Fibroblast of lung (primary cell): ENCODE measurements around the gene PTPRM. TPM values are rescaled to one million over a fixed set of nuclear protein-coding genes. Genes with fewer than 3 reads are reported as not detected.

ENCODE experiments used
- DNase-seq, 2 donors: peaks; one replicate each; pipeline versions ENCODE4 v3.0.0 to v3.0.0-alpha.2; 2010; ENCODE audit warnings: low read depth in 2 of 2
- H2AFZ ChIP-seq: 2 replicates; pipeline ENCODE4 v1.5.1; 2012; ENCODE audit warnings: low read length, control low read depth, inconsistent platforms
- H3K27ac ChIP-seq: 2 replicates; pipeline ENCODE4 v1.5.1; 2011; ENCODE audit warnings: low read length, control low read depth; ENCODE audit not compliant: insufficient read depth
- H3K27me3 ChIP-seq: 2 replicates; pipeline ENCODE4 v1.5.1; 2011; ENCODE audit warnings: mild to moderate bottlenecking, low read length; ENCODE audit not compliant: control insufficient read depth, insufficient read depth
- H3K36me3 ChIP-seq: 2 replicates; pipeline ENCODE4 v1.5.1; 2011; ENCODE audit warnings: low read length; ENCODE audit not compliant: control insufficient read depth, insufficient read depth
- H3K4me1 ChIP-seq: 2 replicates; pipeline ENCODE4 v1.5.1; 2011; ENCODE audit warnings: low read length; ENCODE audit not compliant: control insufficient read depth, insufficient read depth; ENCODE audit errors: extremely low read depth
- H3K4me2 ChIP-seq: 2 replicates; pipeline ENCODE4 v1.5.1; 2011; ENCODE audit warnings: low read length, control low read depth; ENCODE audit not compliant: insufficient read depth; ENCODE audit errors: extremely low read depth
- H3K4me3 ChIP-seq, 4 experiments: fragments of 200-600 bp in 1 of 4; sonication (generic) in 1 of 4; replicated peaks in 1 of 4; 2 replicates each; pipeline ENCODE4 v1.5.1; 2011 to 2016; ENCODE audit warnings: low read length in 4 of 4, low read depth in 3 of 4, mild to moderate bottlenecking in 3 of 4, control low read depth in 2 of 4, inconsistent platforms in 1 of 4, mixed read lengths in 1 of 4; ENCODE audit not compliant: insufficient read depth in 1 of 4; ENCODE audit errors: control extremely low read depth in 1 of 4
- H3K79me2 ChIP-seq: 2 replicates; pipeline ENCODE4 v1.5.1; 2012; ENCODE audit warnings: mild to moderate bottlenecking, low read length, inconsistent platforms; ENCODE audit not compliant: control insufficient read depth, insufficient read depth
- H3K9ac ChIP-seq: 2 replicates; pipeline ENCODE4 v1.5.1; 2011; ENCODE audit warnings: mild to moderate bottlenecking, low read length, control low read depth; ENCODE audit not compliant: insufficient read depth
- H3K9me3 ChIP-seq: 2 replicates; pipeline ENCODE4 v1.5.1; 2012; ENCODE audit warnings: low read depth, low read length; ENCODE audit not compliant: control insufficient read depth, insufficient read depth
- H4K20me1 ChIP-seq: 2 replicates; pipeline ENCODE4 v1.5.1; 2011; ENCODE audit warnings: low read length; ENCODE audit not compliant: control insufficient read depth, insufficient read depth; ENCODE audit errors: extremely low read depth
- CTCF ChIP-seq, 2 donors: IDR thresholded peaks in 1 of 2; conservative IDR thresholded peaks in 1 of 2; 1 replicate in 1 of 2; 2 replicates in 1 of 2; pipeline ENCODE4 v1.5.1; 2011 to 2012; ENCODE audit warnings: low read length in 2 of 2, control low read depth in 1 of 2, inconsistent platforms in 1 of 2, low read depth in 1 of 2, mild to moderate bottlenecking in 1 of 2
- EZH2 ChIP-seq: IDR thresholded peaks from 2 replicates; pipeline ENCODE4 v1.5.1; 2012; ENCODE audit warnings: low read length, control low read depth, mild to moderate bottlenecking; ENCODE audit errors: missing control alignments
- polyA plus RNA-seq, 2 donors: library from polyadenylated mRNA; depleted of rRNA in 1 of 2; stranded (reverse) in 1 of 2; unstranded in 1 of 2; fragments of >200 nt; gene quantifications; 2 replicates each; pipeline ENCODE4 v1.2.1, GENCODE V29; 2011 to 2012; ENCODE audit warnings: missing spikeins in 1 of 2
- total RNA-seq: library from RNA; depleted of rRNA; stranded (reverse); fragments of >200 nt; gene quantifications from 2 replicates; pipeline ENCODE4 v1.2.1, GENCODE V29; 2014

The PTPRM gene
- total and polyA plus RNA-seq, 2 donors (not counting 1 experiment from before 2014, with no cell fraction given): 86.6 to 87.0 TPM

GRCh38 chr18:7857562-7857961 lies 290.4 kb downstream of the PTPRM start:
- TF ChIP-seq CTCF (conservative IDR thresholded peaks at IDR 0.05 in 1 of 2, IDR thresholded peaks at IDR 0.05 in 1 of 2; ENCODE audit: low read depth in 1 of 2, low read length in 2 of 2) (no peak), EZH2 (no peak)
- no peak overlapping the region for H3K4me3 ChIP-seq

GRCh38 chr18:7859122-7859521 lies 292.0 kb downstream of the PTPRM start:
- Histone ChIP-seq H3K4me1 (no peaks in the 10 kb centered on the region), H3K9me3 (no peaks in the 10 kb centered on the region), H3K27me3 (no peaks in the 10 kb centered on the region), H3K27ac (no peak overlapping the region), H2AFZ (no peak overlapping the region), H4K20me1 (no peaks in the 10 kb centered on the region), H3K79me2 (no peaks in the 10 kb centered on the region), H3K4me3 (no peak overlapping the region), H3K9ac (no peak overlapping the region), H3K36me3 (no peaks in the 10 kb centered on the region), H3K4me2 (no peak overlapping the region)
- no peak for DNase-seq
- TF ChIP-seq CTCF (conservative IDR thresholded peaks at IDR 0.05 in 1 of 2, IDR thresholded peaks at IDR 0.05 in 1 of 2; ENCODE audit: low read depth in 1 of 2, low read length in 2 of 2): no peak
- no peak for TF ChIP-seq EZH2

More at GRCh38 chr18:7857562-7857961, 290.4 kb downstream of the PTPRM start:
- Histone ChIP-seq H4K20me1 (no peaks in the 10 kb centered on the region), H3K4me2 (no peak overlapping the region), H3K36me3 (no peaks in the 10 kb centered on the region), H3K79me2 (no peaks in the 10 kb centered on the region), H3K4me1 (no peaks in the 10 kb centered on the region), H3K27ac (no peak overlapping the region), H3K9me3 (no peaks in the 10 kb centered on the region), H2AFZ (no peak overlapping the region), H3K27me3 (no peaks in the 10 kb centered on the region), H3K9ac (no peak overlapping the region)
- DNase-seq: no peak

GRCh38 chr18:7870266-7870665 lies 303.1 kb downstream of the PTPRM start:
- H3K9me3 ChIP-seq: no peaks in the 10 kb centered on the region
- H3K4me3 ChIP-seq: no peak overlapping the region
- H3K27me3 ChIP-seq: no peaks in the 10 kb centered on the region
- no peaks in the 10 kb centered on the region for H3K4me1 ChIP-seq
- H3K27ac ChIP-seq: no peak overlapping the region
- H3K9ac ChIP-seq: no peak overlapping the region
- no peak overlapping the region for H3K4me2 ChIP-seq
- no peaks in the 10 kb centered on the region for H3K79me2 ChIP-seq
- no peak for DNase-seq
- H4K20me1 ChIP-seq: no peaks in the 10 kb centered on the region
- H2AFZ ChIP-seq: no peak overlapping the region
- no peak for TF ChIP-seq EZH2
- no peak for TF ChIP-seq CTCF (conservative IDR thresholded peaks at IDR 0.05 in 1 of 2, IDR thresholded peaks at IDR 0.05 in 1 of 2; ENCODE audit: low read depth in 1 of 2, low read length in 2 of 2)
- no peaks in the 10 kb centered on the region for H3K36me3 ChIP-seq
